ENCODE measurements around the gene AP1G2. TPM values are rescaled to one million over a fixed set of nuclear protein-coding genes. Genes with fewer than 3 reads are reported as not detected.
"Not testable (repeated sequence)": the region's sequence is repeated elsewhere in the genome, so short reads cannot be mapped to it uniquely, and the experiment has no call there.

AP1G2 gene
- total RNA-seq, 1 donor from 2014 or later = 32.6 TPM

- H3K9me3 Mint-ChIP-seq (ENCODE audit: unreplicated experiment) = no peaks in the 10 kb centered on the region
- no peaks in the 10 kb centered on the region for H3K27me3 Mint-ChIP-seq (ENCODE audit: unreplicated experiment)
- TF ChIP-seq CTCF (IDR thresholded peaks at IDR 0.05) = peak; percentile 72
- peaks cover 2% of the 10 kb centered on the region for H3K4me1 Mint-ChIP-seq (ENCODE audit: unreplicated experiment)
- H3K27ac Mint-ChIP-seq (ENCODE audit: unreplicated experiment) = no peak overlapping the region
- no peaks in the 10 kb centered on the region for H3K36me3 Mint-ChIP-seq (ENCODE audit: unreplicated experiment)
- no peak for DNase-seq (ENCODE audit: extremely low spot score, unreplicated experiment)
- no peak overlapping the region for H3K4me3 Mint-ChIP-seq (ENCODE audit: unreplicated experiment)
Measured at GRCh38 chr14:23539248-23540140, 28.1 kb downstream of the AP1G2 start.

- Mint-ChIP-seq H3K9me3 (ENCODE audit: unreplicated experiment) (no peaks in the 10 kb centered on the region), H3K27me3 (ENCODE audit: unreplicated experiment) (no peaks in the 10 kb centered on the region), H3K36me3 (ENCODE audit: unreplicated experiment) (no peaks in the 10 kb centered on the region), H3K4me3 (ENCODE audit: unreplicated experiment) (no peak overlapping the region), H3K4me1 (ENCODE audit: unreplicated experiment) (peaks cover 2% of the 10 kb centered on the region), H3K27ac (ENCODE audit: unreplicated experiment) (no peak overlapping the region)
- no peak for TF ChIP-seq CTCF (IDR thresholded peaks at IDR 0.05)
- DNase-seq (ENCODE audit: extremely low spot score, unreplicated experiment) = no peak
Measured at GRCh38 chr14:23538785-23539184, 28.8 kb downstream of the AP1G2 start.

DNA sequence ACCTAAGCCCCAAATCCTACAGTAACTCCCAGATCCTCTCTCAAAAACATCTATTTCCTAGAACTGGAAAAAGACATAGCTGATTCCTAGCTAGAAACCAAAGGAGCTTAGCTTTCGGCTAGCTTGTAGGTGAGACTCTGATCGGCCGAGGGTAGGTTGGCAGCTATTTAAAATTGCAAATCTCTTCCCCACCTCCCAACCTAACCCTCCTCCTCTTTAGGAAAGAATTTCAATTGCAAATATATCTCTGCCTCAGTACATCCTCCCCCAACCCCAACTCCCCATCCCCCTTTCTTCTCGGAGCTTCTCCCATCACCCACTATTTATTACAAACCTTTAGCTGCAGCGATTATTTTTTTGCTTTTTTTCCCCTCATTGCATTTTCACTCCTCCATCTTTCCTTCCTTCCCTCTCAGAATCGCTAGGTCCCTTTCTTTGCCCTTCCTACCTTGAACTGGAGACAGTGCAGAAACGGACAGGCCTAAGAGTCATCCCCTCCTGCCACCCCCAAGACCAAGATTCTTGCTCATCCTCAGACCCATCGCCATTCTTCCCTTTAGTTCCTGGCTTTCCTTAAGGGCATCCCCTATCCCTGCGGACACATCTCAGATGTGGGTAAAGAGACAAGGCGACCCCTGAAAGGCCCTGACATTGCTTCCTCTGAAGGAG is 29.4 kb downstream of the AP1G2 start:
- no peaks in the 10 kb centered on the region for H3K36me3 Mint-ChIP-seq (ENCODE audit: unreplicated experiment)
- no peaks in the 10 kb centered on the region for H3K27me3 Mint-ChIP-seq (ENCODE audit: unreplicated experiment)
- no peak for TF ChIP-seq CTCF (IDR thresholded peaks at IDR 0.05)
- no peaks in the 10 kb centered on the region for H3K9me3 Mint-ChIP-seq (ENCODE audit: unreplicated experiment)
- no peak overlapping the region for H3K27ac Mint-ChIP-seq (ENCODE audit: unreplicated experiment)
- no peak for DNase-seq (ENCODE audit: extremely low spot score, unreplicated experiment)
- H3K4me1 Mint-ChIP-seq (ENCODE audit: unreplicated experiment) = peaks cover 2% of the 10 kb centered on the region
- H3K4me3 Mint-ChIP-seq (ENCODE audit: unreplicated experiment) = no peak overlapping the region

DNA sequence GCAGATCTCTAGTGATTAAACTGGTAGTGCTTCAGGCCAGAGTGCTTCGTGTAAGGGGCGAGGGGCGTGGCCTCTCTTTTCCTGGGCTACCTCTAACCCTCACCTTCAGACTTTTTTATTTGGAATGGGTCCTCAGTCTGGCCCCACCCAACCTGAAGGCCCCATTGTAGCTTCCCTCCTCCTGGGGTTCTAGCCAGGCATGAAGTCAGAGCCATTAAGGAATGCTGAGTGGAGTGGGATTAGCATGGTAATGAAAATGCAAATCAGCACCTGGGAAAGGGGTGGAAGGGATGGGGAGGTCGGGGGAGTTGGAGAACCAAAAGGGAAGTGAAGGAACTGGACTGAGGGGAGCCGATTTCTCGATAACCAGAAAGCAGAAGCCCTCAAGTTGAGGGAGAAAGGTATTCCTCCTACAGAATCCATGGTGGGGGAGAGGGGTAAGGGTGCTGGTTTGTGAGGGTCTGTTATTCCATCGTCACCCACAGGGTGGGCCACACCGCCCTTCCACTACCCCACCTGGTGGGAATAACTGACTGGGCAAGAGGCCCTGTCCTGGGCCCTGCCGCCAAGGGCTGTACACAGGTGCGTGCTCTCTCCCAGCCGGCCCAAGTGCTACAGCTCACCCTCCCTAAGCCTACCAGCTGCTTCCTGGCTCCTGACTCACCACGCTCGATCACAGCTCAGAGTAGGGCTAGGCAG is 30.1 kb downstream of the AP1G2 start:
- peaks cover 2% of the 10 kb centered on the region for H3K4me1 Mint-ChIP-seq (ENCODE audit: unreplicated experiment)
- no peaks in the 10 kb centered on the region for H3K36me3 Mint-ChIP-seq (ENCODE audit: unreplicated experiment)
- no peak overlapping the region for H3K4me3 Mint-ChIP-seq (ENCODE audit: unreplicated experiment)
- H3K27me3 Mint-ChIP-seq (ENCODE audit: unreplicated experiment) = no peaks in the 10 kb centered on the region
- no peak for DNase-seq (ENCODE audit: extremely low spot score, unreplicated experiment)
- no peak overlapping the region for H3K27ac Mint-ChIP-seq (ENCODE audit: unreplicated experiment)
- H3K9me3 Mint-ChIP-seq (ENCODE audit: unreplicated experiment) = no peaks in the 10 kb centered on the region
- no peak for TF ChIP-seq CTCF (IDR thresholded peaks at IDR 0.05)

DNA sequence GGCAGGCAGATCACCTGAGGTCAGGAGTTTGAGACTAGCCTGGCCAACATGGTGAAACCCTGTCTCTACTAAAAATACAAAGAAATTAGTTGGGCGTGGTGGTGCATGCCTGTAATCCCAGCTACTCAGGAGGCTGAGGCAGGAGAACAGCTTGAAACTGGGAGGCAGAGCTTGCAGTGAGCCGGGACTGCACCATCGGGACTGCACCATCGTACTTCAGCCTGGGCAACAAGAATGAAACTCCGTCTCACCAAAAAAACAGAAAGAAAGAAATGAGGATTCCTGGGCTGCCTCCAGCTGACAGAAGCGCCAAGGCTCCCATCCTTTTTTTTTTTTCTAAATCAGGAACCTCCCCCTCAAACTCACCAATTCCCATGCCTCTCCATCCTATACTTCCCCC is 30.7 kb downstream of the AP1G2 start:
- H3K4me3 Mint-ChIP-seq (ENCODE audit: unreplicated experiment); H3K36me3 Mint-ChIP-seq (ENCODE audit: unreplicated experiment); H3K27me3 Mint-ChIP-seq (ENCODE audit: unreplicated experiment); H3K27ac Mint-ChIP-seq (ENCODE audit: unreplicated experiment); H3K4me1 Mint-ChIP-seq (ENCODE audit: unreplicated experiment); H3K9me3 Mint-ChIP-seq (ENCODE audit: unreplicated experiment); DNase-seq (ENCODE audit: extremely low spot score, unreplicated experiment): not testable (repeated sequence)
